SH-SY5Y (cell line): Measurements from ENCODE around the gene ZNF554.

Experiments
- GATA2 ChIP-seq: IDR thresholded peaks from 2 replicates; pipeline ENCODE4 v1.6.1; 2011; ENCODE audit warnings: mild to moderate bottlenecking, low read depth, low read length
- GATA3 ChIP-seq: IDR thresholded peaks from 2 replicates; pipeline ENCODE4 v1.6.1; 2011; ENCODE audit warnings: low read depth, mild to moderate bottlenecking, low read length, moderate library complexity

The ZNF554 gene

DNA sequence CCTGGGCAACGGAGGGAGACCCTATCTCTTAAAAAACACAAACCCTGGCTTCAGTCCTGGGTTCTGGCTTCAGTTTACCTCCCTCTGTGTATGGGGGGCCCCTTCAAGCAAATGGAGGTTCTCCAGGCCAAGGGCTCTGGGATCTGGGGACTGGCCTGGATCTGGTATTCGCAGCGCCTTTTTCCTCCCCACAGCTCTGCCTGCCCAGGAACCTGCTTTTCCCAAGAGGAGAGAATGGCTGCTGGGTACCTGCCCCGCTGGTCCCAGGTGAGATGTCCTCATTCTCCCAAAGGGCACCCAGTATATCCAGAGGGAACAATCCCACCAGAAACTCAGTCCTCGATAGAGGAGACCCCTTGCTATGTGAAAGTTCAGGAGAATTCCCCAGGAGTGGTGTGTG lies 3.2 kb downstream of the ZNF554 start:
- TF ChIP-seq GATA2 (no peak), GATA3 (no peak)

GRCh38 chr19:2823646-2824045 lies 4.0 kb downstream of the ZNF554 start:
- TF ChIP-seq GATA2 (no peak), GATA3 (no peak)

- TF ChIP-seq GATA3 (no peak), GATA2 (no peak)
Observed at GRCh38 chr19:2824129-2824528, 4.5 kb downstream of the ZNF554 start.

DNA sequence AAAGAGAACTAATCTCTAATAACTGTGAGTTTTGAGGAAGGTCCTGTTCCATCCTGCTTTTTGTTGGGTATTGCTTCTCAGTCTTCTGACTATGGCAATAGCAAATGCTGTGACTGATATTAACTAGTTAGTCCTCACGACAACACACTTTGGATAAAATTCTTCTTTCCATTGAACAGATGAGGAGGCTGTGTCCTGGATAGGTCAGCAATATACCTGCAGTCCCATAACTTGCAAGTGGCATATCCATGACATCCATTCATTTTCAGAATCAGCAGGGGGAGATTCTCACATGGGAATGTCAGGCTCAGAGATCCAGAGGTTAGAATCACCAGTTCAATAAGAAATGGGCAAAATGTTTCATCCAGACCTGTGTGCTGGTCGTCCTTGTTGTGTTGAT lies 7.4 kb downstream of the ZNF554 start:
- no peak for TF ChIP-seq GATA2
- no peak for TF ChIP-seq GATA3

GRCh38 chr19:2827840-2828489 lies 8.3 kb downstream of the ZNF554 start:
- no peak for TF ChIP-seq GATA3
- no peak for TF ChIP-seq GATA2

DNA sequence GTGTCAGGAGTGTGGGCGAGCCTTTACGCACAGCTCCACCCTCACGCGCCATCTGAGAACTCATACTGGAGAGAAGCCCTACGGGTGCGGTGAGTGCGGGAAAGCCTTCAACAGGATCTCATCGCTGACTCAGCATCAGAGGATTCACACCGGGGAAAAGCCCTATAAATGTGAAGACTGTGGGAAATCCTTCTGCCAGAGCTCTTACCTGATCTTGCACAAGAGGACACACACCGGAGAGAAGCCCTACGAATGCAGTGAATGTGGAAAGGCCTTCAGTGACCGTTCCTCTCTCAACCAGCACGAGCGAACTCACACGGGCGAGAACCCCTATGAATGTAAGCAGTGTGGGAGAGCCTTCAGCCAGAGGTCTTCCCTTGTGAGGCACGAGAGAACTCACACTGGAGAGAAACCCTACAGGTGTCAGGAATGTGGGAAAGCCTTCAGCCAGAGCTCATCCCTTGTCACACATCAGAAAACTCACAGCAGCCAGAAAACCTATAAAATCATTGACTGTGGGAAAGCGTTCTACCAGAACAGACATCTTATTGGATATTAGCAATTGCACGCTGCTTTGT lies 14.7 kb downstream of the ZNF554 start:
- TF ChIP-seq GATA3 (no peak), GATA2 (no peak)

DNA sequence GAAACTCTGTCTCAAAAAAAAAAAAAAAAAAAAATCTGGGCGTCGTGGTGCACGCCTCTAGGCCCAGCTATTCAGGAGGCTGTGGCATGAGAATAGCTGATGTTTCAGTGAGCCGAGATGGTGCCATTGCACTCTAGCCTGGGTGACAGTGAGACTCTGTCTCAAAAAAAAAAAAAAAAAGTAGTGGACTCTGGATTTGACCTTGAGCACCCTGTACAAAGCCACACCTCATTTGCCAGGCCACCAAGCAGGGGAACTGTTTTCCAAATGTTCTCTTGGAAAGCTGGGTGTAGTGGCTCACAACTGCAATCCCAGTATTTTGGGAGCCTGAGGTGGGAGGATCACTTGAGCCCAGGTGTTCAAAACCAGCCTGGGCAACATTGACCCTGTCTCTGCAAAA lies 17.8 kb downstream of the ZNF554 start:
- TF ChIP-seq GATA3: no peak
- TF ChIP-seq GATA2: no peak

DNA sequence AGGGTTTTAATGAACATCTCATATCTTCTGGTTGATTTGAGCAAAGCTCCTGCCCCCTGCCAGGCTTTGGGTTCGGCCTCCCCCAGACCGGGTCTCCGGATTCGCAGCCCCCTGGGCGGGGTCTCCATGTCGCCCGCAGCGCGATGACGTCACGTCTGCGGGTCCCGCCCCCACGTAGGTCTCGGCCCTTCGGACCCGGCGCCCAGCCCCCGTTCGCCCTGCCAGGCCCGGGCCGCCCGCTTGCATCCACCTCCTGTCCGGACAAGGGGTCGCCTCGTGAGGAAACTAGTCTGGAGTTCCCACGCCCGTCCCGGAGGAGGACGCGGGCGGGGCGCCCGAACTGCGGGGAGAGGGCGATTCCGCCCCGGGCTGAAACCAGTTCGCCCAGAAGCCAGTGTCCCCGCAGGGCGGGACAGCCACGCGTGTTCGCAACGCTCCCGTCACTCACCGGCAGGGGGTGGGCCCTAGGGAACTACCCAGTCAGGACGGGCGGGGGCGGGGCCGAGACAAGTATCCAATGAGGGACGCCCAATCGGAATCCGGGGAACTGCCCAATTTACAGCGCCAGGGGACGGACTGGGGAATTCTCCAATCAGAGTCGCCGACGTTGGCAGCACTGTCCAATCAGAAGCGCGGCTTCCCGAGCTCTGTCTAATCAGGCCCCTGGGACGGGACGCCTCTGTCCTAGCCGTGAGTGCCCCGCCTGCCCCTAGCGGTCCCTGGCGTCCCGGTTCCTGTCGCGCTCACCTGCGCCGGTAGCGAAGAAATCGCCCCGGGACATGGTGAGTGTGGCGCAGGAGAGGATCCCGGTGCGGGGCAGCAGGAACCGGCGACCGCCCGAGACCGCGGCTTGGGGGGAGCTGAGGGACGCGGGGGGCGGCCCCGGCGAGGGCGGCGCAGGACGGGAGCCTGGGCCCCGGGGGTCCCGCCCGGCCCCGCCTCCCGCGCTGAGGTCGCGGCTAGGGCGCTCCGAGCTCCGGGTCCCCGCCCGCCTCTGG lies 21.4 kb downstream of the ZNF554 start, which contains the start of gene ZNF555:
Gene ZNF555 (plus strand): TSS at position 682 of the 998 bp plus-strand sequence. CDS start 98 bp downstream, at position 780.
- no peak for TF ChIP-seq GATA3
- TF ChIP-seq GATA2: no peak

DNA sequence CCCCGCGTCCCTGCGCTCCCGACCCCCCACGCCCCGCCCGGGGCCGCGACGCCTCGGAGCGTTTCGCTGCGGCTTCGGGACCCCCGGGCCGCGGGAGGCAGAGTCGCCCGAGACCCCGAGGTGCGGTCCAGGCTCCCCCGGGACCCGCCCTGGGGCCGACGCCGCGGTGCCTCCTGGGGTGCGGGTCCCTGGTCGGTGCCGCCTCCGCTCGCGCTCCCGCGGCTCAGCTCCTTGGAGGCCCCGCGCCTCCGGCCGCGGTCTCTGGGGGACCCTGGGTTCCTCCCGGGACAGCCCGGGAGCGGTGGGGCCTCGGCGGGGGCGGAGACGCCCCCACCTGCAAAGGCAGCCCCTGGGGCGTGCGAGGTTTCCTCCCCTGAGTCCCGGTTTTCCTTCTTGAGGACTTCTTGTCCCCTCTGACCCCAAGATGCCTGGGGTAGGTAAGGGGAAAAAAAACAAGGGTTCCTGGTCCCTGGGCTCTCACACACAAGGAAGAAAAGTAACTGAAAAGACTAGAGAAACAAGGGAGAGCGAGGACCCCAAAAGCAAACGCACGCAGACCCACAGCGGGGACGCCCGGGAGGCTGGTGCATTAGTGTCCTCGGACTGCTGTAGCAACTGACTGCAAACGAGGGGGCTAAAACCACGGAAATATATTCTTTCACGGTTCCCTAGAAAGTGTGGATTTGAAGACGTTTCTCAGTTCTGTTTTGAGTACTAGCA lies 22.3 kb downstream of the ZNF554 start:
- TF ChIP-seq GATA2: no peak
- no peak for TF ChIP-seq GATA3

DNA sequence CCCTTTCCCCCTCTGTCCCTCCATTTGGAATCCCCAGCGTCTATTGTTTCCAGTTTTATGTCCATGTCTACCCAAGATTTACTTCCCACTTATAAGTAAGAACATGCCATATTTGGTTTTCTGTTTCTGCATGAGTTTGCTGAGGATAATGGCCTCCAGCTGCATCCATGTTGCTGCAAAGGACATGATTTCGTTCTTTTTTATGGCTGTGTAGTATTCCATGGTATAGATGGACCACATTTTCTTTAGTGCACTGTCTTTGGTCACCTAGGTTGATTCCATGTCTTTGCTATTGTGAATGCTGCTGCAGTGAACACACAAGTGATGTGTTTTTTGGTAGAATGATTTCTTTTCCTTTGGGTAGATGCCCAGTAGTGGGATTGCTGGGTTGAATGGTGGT lies 25.4 kb downstream of the ZNF554 start:
- TF ChIP-seq GATA3 (no peak), GATA2 (no peak)

DNA sequence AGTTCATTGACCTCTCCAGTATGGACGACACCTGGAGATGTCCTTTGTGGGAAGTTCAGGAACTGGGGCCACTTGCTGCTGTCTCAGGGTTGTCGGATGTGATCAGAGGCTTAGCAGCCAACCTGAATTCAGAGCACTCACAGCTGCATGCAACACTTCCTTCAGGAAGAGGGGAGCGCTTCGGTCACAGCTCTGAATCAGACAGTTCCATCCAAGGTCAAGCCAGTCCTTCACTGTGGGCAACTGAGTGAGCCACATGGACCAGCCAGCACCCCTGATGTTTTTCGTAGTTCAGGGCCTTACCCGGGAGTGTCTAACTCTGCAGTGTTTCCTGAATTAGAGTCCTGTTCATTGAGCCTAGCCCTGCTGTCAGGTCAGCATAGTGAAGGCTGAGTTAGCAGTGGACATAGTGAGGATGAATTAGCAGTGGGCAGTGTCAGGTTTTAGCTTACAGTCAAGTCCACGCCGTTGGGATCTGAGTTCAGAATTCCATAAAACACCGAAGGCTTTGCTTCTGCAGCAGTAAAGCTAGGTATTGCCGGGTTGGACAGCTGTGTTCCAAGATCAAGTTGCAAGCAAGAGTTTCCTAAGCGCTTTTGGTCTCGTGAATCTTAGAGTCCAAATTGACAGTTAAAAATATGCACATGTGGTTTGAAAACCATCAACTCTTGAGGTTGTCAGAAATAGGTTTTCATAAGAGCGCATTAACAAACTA lies 26.7 kb downstream of the ZNF554 start:
- TF ChIP-seq GATA2 (no peak), GATA3 (no peak)

- TF ChIP-seq GATA2: no peak
- no peak for TF ChIP-seq GATA3
Observed at GRCh38 chr19:2847507-2847906, 27.8 kb downstream of the ZNF554 start.

- no peak for TF ChIP-seq GATA3
- TF ChIP-seq GATA2: no peak
Observed at GRCh38 chr19:2848616-2849015, 28.9 kb downstream of the ZNF554 start.
